ENCODE data around the gene FGF10.

- TF ChIP-seq CTCF (IDR thresholded peaks at IDR 0.05) (no peak), POLR2A (IDR thresholded peaks at IDR 0.05) (no peak)
Measured at GRCh38 chr5:44320188-44320587, 69.0 kb downstream of the FGF10 start.
